RPMI7951 (cell line): ENCODE data around the gene TCEANC2. TPM values are rescaled to one million over a fixed set of nuclear protein-coding genes. Genes with fewer than 3 reads are reported as not detected.
"Not testable (repeated sequence)": the region's sequence is repeated elsewhere in the genome, so short reads cannot be mapped to it uniquely, and the experiment has no call there.

ENCODE experiments used
- DNase-seq: peaks from one replicate; pipeline ENCODE4 v3.0.0-alpha.2; 2012; ENCODE audit warnings: low read depth
- total RNA-seq: library from RNA; depleted of rRNA; stranded (reverse); fragments of >200 nt; shearing (Covaris generic); gene quantifications from 2 replicates; pipeline ENCODE4 v1.2.3, GENCODE V29; 2014

Gene TCEANC2
- total RNA-seq, 1 experiment from 2014 or later, result 3.1 TPM

- no peak for DNase-seq
Measured at GRCh38 chr1:54027848-54028247, 25.6 kb upstream of the TCEANC2 start.

DNA sequence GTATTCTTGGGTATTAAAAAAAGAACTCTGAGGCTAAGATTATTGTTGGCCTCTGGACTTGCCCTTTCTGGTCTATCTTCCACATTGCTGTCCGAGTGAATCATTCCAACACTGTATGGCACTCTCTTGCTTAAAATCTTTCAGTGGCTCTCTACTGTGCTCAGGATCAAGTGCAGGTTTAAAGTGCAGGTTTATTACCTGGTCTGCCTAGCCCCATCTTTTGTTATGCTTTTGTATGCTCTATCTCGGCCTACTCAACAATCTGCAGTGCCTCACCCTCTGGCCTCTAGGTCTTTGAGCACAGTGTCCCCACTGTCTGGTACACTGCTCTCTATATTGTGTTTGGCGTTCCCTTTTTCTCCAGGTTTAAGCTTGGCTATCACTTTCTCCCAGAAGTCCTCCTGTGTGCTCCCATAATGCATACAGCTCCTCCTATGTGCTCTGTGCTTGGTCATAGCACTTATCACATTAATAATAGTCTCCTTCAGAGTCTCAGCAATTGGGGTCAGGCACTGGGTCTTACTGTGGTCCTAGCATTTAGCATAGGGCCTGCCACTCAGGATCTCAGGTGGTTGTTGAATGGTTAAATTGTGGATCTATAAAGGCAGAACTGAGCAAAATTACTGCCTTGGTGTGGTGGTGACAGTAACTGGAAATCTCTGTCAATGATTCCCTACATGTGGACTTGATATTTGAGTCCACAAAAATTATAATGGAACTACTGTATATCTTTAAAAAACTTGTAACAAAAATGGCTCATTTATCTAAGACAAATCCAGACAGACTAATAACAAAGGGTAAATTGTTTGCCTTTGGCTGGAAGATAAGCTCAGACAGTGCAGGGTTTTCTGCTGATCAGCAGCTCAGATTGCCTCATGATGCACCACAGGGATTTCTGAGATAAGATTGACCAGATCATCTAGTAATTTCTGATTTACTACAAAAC, 24.8 kb upstream of the TCEANC2 start:
- DNase-seq, result no peak

- no peak for DNase-seq
Measured at GRCh38 chr1:54037476-54037875, 15.9 kb upstream of the TCEANC2 start.

DNA sequence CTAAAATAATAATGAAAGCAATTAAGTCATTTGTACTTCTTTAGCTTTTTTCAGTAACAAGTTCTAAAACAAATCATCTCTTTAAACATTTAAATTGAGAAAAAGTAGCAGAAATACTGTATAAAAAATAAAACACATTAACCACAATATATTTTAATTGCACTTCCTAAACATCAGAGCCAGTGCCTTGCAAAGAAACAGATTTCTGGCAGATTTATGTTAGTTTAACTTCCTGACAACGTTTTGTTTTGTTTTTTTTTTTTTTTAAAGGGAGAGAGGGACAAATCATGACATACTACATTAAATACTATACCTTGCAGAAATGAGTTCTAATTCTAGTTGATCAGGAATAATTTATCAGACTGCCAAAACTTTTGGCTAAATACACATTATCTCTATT, 11.6 kb upstream of the TCEANC2 start:
- DNase-seq, result no peak

DNA sequence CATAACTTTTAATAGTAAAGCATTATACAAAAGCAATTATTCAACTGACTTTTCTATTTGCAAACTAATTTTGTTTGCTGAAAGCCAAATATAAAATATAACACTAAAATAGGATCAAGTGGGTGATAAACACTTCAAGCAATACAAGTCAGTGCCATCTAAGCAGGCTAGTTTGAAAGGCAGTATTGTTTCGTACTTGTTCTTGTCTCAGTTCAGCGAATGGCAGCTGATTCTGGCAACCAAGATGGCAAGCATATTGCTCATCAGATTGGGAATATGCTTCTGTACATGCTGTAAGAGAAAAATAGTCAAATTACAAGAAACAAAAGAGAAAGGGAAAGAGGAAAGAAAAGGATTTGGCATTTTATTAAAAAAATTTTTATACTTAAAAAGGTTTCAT, 7.9 kb upstream of the TCEANC2 start:
- DNase-seq, result no peak

DNA sequence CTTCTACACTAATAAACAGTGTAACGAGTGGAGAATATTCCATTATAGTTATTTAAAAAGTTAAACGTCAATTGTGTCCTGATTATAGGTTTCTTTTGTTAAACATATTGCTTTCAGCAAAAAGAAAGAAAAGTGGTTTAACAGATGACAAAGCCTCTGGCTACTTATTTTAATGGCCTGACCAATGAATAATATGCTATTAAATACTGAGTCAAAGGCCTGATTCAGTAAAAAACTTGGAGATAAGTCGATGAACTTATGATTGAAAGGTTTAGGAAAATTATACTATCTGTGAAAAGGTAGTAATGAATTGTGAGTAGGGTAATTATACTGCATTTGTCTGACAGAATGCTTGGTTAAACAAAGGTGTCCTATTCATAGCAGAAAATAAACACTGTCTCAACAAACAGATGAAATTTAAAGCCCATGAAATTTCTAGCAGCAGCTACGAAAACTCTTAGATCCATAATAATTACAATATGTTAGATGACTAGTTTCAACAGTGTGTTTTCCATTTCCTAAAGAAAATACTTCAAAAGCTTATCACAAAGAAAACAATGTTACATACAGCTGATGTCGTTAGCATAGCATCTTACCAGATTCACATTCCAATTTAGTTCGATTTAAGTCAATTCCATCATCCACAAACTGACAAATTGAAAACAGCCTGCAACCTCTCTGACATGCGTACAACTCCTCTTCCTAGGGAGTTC, 6.6 kb upstream of the TCEANC2 start:
- DNase-seq, result no peak

- DNase-seq, result peak; percentile 3
Measured at GRCh38 chr1:54047384-54048305, 5.8 kb upstream of the TCEANC2 start.

DNA sequence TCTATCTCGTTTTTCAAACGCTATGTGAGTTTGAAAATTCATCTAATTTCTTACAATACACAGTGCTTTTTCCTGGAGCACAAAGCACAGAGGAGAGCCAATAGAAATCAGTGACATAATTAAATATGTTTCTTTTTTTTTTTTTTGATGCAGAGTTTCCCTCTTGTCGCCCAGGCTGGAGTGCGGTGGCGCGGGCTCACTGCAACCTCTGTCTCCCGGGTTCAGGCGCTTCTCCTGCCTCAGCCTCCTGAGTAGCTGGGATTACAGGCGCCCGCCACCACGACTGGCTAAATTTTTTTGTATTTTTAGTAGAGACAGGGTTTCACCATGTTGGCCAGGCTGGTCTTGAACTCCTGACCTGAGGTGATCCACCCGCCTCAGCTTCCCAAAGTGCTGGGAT, 3.0 kb upstream of the TCEANC2 start:
- DNase-seq, result not testable (repeated sequence)

DNA sequence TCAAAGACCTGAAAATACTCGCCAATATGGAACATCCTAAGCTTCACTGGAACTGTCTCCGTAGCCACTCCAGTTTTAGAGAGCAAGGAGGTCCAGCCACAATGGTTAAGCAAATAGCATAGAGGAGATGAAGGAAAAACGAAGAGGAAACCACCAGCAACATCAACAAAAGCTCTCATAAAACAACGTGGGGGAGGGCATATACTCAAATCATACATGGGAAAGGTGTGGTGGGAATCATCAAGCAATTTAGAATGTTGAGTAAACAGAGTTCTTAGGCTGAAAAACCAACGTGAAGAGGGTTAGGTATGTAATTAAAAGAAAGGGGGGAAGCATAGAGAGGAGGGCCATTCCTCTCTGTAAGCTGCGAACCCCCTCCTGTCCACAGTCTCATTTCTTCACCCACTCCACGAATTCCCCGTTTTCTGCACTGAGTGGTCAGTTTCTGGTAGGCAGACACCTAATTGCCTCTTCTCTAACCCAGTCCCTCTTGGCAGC, 1.4 kb upstream of the TCEANC2 start:
- peak; percentile 10 for DNase-seq

DNA sequence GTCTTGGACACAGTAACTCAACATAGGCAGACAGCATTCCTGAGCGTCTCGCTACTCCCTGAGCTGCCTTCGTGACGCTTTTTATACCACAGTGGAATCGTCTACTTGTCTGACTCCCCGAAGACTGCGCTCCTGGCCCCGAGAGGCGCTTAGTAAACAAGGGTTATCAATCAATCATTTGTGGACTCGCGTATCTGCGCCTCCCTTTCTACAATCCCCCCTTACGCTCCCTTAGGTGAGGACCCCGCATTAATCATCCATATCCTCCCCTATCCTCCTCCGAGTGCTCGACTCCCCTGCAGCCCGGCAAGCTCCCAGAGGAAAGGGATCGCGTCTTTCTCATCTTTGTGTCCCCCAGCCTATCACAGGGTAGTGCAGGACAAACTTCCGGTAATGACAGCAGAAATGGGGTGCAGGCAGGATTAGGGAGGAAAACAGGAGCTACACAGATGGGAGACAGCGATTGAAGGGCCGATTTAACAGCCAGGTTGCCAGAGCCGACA, 926 bp upstream of the TCEANC2 start:
- peak; percentile 57 for DNase-seq

GRCh38 chr1:54053745-54054437, 483 bp downstream of the TCEANC2 start:
- DNase-seq, result peak; percentile 17

DNA sequence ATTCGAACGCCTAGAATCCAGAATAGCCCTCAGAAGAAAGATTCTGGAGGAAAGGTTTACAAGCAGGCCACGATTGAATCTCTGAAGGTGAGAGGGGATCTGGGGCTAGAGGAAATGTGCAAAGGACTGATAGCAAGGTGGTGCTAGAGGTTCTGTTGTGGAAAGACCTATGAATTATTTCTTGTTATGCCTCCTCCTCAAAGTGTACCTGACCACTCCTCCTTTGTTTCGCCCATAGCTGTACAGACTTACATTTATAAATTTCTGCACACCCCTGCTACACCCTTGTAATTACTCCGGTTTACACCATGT, 986 bp downstream of the TCEANC2 start:
- DNase-seq, result no peak

GRCh38 chr1:54064299-54064698, 10.9 kb downstream of the TCEANC2 start:
- DNase-seq, result no peak

GRCh38 chr1:54069791-54070170, 16.4 kb downstream of the TCEANC2 start:
- DNase-seq, result peak; percentile 6

- DNase-seq, result peak; percentile 58
Measured at GRCh38 chr1:54070171-54070837, 16.9 kb downstream of the TCEANC2 start.

DNA sequence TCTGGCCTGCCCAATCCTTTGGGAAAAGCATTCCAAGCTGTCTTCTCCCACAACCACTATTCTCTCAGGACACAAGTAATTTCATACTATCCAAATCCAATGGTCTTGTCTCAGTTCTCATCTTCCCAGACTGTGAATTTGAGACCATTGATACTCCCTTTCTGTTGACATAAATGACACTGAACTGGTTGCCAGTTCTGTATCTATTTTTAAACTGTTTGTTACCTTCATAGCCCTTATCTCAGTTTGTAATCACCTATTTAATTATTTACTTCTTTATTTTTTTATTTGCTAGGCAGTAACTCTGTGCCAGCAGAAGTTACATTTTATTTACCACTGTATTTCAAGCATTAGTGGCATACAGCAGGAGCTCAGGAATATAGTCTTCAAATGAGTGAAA, 24.0 kb downstream of the TCEANC2 start:
- no peak for DNase-seq

- DNase-seq, result no peak
Measured at GRCh38 chr1:54080598-54081049, 27.2 kb downstream of the TCEANC2 start.

GRCh38 chr1:54081306-54082270, 28.2 kb downstream of the TCEANC2 start:
- peak; percentile 52 for DNase-seq

- DNase-seq, result no peak
Measured at GRCh38 chr1:54084794-54085193, 31.4 kb downstream of the TCEANC2 start.
